Peyer's patch (tissue), 4 donors: ENCODE measurements around the gene DOCK11.

Experiments used
- POLR2A ChIP-seq, 2 donors: fragments of 450-650 bp; IDR thresholded peaks; one replicate each; pipeline ENCODE4 v1.5.1; 2017; ENCODE audit warnings: antibody characterized with exemption in 2 of 2, mild to moderate bottlenecking in 2 of 2, moderate library complexity in 2 of 2
- TF ChIP-seq, protein P1 (sequence below), 6 experiments: fragments of 450-650 bp in 4 of 6; fragments of 200-600 bp in 2 of 6; sonication (generic) in 1 of 6; IDR thresholded peaks; one replicate each; pipeline ENCODE4 v1.5.1; 2017 to 2019; ENCODE audit warnings: antibody characterized with exemption in 6 of 6, mild to moderate bottlenecking in 3 of 6, moderate library complexity in 1 of 6

DNA sequence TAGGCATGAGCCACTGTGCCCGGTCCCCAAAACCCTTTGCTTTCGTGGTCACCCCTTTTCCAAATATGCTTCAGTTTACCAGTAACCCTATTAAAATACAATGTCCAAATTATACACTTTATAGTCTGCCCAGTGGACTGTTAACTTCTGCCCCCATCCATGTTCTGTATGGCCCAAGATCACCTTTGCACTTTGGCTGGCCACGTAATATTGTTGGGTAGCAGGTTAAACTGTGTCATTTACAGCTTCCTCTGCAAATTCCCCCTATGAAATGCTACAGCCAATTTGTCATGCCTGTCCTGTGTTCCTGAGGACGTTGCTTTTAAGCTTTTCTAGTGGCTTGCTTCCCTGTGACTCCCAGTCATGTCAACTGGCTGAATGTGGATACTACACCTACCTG is 130.7 kb downstream of the DOCK11 start:
- TF ChIP-seq, protein P1, sequence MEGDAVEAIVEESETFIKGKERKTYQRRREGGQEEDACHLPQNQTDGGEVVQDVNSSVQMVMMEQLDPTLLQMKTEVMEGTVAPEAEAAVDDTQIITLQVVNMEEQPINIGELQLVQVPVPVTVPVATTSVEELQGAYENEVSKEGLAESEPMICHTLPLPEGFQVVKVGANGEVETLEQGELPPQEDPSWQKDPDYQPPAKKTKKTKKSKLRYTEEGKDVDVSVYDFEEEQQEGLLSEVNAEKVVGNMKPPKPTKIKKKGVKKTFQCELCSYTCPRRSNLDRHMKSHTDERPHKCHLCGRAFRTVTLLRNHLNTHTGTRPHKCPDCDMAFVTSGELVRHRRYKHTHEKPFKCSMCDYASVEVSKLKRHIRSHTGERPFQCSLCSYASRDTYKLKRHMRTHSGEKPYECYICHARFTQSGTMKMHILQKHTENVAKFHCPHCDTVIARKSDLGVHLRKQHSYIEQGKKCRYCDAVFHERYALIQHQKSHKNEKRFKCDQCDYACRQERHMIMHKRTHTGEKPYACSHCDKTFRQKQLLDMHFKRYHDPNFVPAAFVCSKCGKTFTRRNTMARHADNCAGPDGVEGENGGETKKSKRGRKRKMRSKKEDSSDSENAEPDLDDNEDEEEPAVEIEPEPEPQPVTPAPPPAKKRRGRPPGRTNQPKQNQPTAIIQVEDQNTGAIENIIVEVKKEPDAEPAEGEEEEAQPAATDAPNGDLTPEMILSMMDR (IDR thresholded peaks at IDR 0.05) = no peak
- TF ChIP-seq POLR2A (IDR thresholded peaks at IDR 0.05) = no peak
